GM20431 (cell line): ENCODE results near the gene NCSTN.
"Not testable (repeated sequence)": the region's sequence is repeated elsewhere in the genome, so short reads cannot be mapped to it uniquely, and the experiment has no call there.

Experiments used
- in situ Hi-C: fragments of 300-500 bp; cut with MseI, MboI; formaldehyde crosslinking; loops from one replicate; pipeline ENCODE4 v1.15.0; 2020; ENCODE audit warnings: low sequenced_read_pairs; ENCODE audit not compliant: unreplicated experiment

The NCSTN gene

DNA sequence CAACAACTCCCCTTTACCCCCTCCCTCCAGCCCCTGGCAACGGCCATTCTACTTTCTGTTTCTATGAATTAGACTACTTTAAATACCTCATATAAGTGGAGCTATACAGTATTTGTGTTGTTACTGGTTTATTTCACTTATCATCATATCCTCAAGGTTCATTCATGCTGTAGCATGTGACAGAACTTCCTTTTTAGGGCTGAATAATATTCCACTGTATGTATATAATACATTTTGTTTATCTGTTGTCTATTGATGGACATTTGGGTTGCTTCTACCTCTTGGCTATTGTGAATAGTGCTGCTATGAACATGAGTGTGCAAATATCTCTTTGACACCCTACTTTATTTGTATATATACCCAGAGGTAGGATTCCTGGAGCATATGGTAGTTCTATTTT lies 25.9 kb downstream of the NCSTN start:
- in situ Hi-C loops: no loop called here

DNA sequence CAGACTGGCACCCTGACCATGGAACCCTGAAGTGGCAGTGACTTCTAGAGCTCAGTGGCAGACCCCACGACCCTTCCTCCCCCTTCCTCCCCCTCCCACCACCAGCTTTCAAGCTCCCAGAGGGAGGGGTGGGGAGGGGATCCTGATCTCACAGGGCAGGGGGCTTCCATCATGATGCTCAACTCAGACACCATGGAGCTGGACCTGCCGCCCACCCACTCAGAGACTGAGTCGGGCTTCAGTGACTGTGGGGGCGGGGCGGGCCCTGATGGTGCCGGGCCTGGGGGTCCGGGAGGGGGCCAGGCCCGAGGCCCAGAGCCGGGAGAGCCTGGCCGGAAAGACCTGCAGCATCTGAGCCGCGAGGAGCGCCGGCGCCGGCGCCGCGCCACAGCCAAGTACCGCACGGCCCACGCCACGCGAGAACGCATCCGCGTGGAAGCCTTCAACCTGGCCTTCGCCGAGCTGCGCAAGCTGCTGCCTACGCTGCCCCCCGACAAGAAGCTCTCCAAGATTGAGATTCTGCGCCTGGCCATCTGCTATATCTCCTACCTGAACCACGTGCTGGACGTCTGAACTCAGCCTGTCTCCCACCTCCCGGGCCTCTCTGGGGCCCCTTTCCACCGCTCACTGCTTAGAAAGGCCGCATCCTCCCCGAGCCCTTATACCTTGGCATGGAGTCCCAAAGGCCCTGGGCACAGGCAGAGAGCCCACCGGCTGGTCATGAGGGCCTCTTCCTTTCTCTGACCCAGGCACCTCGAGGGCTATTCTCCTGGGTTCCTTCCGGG lies 27.6 kb downstream of the NCSTN start:
- in situ Hi-C loops: no loop called here

DNA sequence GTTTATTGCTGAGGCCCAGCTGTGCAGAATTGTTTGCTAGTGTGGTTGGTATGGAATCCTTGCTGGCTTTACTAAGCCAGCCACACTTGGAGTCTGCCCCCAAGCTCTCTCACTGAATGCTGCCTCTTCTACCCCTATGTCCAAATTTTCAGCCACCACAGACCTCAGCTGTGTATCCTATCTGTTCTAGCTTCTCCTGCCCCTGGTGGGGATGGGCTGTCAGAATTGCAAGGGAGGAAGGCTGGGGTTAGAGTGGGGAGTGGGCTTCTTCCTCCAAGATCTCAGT lies 28.1 kb downstream of the NCSTN start:
- in situ Hi-C loops: no loop called here

DNA sequence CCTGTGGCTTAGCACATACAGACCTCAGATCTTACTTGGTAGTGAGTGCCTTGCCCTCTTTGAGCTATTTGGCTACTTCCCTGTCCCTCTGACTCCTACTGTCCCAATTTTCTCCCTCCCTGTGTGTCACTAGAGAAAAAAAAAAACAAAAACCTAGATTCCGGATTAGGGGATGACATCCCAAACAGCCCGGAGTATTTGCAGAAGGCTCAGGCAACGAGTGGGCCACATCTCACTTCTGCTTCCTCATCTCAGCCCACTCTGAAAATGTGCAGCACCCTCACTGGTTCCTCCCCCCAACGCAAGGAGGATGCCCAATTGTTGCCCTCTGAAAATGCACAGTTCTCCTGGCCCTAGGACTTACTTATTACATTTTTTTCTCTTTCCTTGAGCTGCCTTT lies 28.6 kb downstream of the NCSTN start:
- in situ Hi-C loops: no loop called here

DNA sequence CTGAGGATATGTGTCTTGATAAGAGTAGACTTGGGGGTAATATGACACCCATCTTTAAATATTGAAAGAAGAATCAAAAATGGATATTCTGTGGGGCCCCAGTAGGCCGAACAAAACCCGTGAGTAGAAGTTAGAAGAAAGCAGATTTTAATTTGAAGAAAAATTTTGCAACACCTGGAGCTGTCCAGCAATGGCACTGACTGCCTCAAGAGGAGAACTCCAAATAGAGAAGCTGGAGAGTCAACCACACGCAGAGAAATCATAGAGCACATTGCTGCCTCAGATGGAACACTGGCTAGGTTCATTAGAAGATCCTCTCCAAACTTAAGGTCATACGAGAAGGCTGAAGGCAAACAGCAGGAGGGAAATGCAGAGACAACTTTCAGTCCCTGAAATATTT lies 30.5 kb downstream of the NCSTN start:
- in situ Hi-C loops: no loop called here

DNA sequence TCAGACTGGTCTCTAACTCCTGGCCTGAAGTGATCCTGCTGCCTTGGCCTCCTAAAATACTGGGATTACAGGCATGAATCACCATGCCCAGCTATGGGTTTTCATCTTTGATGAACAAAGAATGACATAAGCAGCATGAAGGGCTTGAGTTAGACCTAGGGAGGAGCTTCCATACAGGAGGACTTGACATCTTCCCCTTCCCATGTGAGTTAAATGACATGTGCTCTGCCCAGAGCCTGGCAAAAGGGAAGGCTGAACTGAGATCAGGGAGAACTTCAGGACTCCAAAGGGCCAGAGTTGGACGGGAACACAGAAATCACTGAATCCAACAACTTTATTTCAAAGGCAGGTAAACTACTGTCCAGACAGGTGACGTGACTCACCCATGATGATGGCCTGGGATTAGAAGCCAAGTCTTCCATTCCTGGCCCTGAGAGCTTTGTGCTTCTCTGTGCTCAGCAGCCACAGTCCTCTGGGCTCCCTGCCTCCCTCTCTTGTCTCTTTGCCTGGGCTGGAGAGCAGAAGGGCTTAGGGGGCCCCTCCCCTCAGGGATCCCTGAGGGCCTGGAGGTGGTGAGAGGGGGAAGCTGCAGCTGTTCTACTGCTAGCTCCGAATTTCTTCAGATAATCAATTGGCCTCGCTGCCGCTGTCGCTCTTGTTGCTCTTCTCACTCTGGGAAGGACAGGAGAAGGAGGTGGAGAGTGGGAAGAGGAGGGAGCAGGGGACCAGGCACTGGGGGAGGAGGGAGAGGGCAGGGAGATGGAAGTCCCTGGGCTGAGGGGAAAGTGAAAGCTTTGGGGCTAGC lies 31.3 kb downstream of the NCSTN start:
- in situ Hi-C loops: no loop called here

DNA sequence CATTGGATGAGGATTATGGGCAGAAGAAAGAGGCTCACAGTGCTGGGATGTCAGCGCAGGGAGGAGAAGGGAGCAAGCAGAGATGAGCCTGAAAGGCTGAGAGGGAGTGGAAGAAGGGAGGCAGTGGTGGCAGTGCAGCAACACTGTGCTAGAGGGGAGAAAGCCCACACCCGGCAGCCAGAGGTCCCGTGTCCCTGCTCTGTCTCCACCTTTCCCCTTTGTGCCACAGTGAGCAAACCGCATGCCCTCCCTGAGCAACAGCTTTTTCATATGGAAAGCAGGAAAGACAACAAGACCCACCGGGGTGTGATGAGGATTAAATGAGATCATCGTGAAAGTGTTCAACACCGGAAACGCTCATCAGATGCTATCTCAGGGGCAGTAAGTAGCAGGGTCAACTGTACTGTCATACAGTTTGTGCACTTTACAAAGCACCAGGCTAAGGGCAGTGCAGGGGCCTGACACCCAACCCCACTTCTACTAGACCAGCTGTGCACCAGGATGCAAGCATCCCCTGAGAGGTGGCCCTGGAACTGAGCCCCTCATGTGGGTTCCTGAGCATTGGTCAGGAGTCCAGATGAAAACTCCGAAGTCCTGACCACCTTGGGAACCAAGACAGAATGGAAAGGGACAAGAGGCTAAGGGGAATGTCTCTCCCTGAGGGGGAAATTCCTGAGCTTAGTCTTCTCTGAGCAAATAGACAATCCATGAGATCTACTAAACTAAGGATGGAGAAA lies 32.8 kb downstream of the NCSTN start:
- in situ Hi-C loops: no loop called here

DNA sequence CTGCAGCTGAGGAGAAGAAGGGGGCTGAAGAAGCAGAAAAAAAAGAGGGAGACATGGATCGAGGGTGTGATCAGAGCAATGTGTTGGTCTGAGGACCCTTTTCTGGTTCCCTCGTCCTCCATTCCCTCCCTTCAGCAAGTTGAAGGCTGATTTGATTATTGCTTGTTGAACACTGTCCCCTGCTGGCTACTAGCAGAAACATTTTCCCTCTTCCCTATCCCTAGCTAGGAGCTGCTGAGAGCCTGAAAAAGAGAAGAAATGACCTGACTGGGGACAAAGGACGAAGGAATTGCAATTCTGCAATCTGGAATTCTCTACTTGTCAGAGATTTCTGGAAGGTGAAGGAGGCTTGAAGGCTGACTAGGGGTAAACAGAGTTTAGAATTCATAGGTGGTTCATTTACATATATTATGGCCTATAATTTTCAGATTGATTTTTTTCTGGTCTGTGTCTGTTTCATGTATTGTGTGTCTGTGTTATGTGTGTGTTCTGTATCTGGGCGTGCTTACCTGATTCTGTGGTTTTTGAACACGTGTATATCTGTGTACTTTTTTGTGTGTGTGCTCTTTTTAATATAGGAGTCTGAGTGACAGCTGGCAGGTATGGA lies 33.4 kb downstream of the NCSTN start:
- in situ Hi-C loops: no loop called here

DNA sequence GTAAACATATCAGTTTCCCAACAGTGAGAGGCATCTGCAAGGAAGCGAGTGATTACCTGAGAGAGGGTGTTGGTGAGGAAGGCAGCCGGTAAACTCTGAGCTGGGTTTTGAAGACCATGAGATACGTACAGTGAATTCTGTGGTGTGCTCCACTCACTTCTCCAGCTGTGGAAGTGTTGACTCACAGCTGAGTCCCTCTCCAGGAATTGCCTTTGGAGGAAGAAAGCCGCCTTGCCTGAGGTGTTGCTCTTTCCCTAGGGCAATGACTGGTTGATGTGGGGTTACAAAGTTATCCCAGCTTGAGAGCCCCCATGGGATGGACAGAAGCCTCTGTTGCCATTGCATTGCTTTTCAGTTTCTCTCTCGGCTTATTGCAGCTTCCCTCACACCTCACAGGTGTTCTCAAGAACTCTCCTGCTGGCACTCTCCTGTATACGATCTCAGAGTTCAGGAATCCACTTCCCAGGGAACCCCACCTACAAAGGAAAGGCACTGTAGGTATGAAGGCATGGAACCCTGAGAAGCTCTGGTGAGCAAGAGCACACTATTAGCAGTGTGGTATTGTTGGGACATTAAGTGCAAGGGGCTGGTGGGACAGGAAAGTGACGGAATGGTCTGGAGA lies 34.5 kb downstream of the NCSTN start:
- in situ Hi-C loops: no loop called here

DNA sequence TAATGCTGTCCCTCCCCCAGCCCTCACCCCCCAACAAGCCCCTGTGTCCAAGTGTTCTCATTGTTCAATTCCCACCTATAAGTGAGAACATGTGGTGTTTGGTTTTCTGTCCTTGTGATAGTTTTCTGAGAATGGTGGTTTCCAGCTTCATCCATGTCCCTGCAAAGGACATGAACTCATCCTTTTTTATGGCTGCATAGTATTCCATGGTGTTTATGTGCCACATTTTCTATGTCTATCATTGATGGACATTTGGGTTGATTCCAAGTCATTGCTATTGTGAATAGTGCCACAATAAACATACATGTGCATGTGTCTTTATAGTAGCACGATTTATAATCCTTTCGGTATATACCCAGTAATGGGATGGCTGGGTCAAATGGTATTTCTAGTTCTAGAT lies 41.6 kb downstream of the NCSTN start:
- in situ Hi-C loops: not testable (repeated sequence)

DNA sequence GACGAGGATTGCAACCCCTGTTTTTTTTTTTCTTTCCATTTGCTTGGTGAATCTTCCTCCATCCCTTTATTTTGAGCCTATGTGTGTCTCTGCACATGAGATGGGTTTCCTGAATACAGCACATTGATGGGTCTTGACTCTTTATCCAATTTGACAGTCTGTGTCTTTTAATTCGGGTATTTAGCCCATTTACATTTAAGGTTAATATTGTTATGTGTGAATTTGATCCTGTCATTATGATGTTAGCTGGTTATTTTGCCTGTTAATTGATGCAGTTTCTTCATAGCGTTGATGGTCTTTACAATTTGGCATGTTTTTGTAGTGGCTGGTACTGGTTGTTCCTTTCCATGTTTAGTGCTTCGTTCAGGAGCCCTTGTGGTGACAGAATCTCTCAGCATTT lies 45.2 kb downstream of the NCSTN start:
- in situ Hi-C loops: not testable (repeated sequence)

DNA sequence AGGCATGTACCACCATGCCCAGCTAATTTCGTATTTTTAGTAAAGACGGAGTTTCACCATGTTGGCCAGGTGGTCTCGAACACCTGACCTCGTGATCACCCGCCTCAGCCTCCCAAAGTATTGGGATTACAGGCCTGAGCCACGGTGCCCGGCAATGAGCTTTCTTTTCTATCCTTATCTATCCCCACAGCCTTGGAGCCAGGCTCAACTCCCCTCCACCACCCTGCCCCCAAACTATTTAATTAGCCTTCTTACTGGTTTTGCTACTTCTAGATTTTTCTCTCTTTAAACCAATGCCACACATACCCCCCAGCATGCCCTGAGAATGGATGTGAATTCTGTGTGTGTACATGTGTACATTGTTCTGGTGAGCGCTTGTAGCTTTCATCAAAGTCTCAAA lies 51.5 kb downstream of the NCSTN start:
- in situ Hi-C loops: no loop called here

DNA sequence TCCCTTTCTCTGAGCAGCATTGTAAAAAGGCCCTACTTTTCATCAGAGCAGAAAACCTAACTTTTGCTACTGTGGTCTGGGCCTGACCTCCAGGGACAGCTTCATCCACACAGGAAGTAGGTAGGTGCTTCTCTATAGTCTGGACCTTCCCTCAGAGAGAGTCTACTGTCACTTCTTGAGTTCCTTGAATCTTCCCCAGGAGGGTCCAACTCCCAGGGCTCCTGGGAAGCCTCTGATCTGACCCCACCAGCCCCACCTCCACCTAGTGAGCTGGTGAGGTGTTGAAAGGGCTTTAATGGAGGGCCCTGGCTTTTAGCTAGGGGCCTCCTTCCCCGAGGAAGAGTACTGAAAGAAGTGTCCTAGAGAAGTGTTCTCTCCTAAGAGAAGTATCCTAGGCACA lies 54.5 kb downstream of the NCSTN start:
- in situ Hi-C loops: no loop called here

DNA sequence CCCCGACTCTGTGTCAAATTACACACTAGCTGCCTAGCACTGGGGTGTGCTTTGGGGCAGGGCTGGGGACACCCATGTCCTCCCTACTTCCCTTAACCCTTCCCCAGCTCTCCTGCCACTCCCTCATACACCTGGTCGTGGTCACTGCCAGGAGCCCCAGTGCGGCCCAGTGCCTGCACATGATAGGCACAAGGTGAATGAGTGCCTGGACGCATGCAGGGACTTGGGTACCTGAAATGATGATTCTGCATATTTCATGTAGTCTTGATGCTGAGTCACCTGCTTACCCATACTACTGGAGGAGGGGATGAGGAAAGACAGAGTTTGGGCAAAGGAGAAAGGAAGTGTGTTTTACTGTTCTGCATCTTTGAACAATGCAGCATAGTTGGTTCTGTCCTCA lies 55.6 kb downstream of the NCSTN start:
- in situ Hi-C loops: no loop called here

DNA sequence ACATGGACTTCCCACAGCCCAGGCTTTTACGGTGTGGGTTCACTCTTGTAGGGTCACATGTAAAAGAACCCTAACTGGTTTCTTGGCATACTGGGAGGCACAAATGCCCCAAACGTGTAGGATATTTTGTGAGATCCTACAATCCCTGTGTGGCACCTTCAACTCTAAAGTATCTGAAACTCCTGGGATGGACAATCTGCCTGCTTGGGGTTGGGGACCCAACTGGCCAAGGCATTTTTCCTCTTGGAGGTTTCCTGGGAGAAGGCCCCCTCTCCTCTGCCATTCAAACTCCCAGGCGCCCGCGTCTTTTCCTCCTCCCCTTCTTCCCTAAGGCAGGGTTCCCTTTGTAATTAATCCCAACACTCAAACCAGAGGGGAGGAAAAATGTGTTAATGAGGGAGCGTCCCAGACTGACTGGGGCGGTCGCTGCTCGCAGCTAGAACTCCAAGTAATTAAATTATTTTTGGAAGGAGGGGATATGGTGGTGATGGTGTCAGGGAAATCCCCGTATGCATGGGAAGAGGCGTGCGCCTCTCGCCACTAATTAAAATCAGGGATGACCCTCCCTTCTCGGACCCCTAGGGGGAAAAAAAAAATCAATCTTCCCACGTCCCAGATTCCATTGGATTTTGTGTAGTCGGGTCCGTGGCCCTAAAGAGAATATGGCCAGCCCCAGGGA lies 56.5 kb downstream of the NCSTN start:
- in situ Hi-C loops: loop anchor here (25.0 kb wide), 1 partner anchor 563 kb away; the partner anchor contains the start of gene ITLN2

DNA sequence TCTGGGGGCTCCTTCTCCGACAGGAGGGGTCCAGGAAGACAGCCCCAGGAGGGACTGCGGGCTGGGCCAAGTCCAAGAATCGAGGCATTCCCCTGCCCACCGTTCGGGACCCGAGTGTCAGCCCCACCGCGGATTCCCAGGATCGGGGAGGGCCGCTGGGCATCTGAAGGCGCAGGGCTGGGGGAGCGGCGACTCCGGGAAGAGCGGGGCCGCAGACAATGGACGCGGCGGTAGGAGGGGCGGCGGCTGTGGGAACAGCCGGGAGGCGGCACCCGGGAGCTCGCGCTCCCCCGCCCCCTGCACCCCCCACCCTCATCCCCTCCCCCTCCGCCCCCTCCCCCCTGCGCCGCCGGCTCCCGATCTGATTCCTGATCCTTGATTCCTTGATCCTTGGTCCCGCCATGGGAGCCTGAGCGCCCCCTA lies 57.1 kb downstream of the NCSTN start, which contains the start of gene VANGL2:
VANGL2 (plus strand) TSS at position 342 of the 423 bp plus-strand sequence. CDS start 15,274 bp downstream, outside the sequence.
- in situ Hi-C loops: loop anchor here (25.0 kb wide), 1 partner anchor 562 kb away; the partner anchor contains the start of gene ITLN2

DNA sequence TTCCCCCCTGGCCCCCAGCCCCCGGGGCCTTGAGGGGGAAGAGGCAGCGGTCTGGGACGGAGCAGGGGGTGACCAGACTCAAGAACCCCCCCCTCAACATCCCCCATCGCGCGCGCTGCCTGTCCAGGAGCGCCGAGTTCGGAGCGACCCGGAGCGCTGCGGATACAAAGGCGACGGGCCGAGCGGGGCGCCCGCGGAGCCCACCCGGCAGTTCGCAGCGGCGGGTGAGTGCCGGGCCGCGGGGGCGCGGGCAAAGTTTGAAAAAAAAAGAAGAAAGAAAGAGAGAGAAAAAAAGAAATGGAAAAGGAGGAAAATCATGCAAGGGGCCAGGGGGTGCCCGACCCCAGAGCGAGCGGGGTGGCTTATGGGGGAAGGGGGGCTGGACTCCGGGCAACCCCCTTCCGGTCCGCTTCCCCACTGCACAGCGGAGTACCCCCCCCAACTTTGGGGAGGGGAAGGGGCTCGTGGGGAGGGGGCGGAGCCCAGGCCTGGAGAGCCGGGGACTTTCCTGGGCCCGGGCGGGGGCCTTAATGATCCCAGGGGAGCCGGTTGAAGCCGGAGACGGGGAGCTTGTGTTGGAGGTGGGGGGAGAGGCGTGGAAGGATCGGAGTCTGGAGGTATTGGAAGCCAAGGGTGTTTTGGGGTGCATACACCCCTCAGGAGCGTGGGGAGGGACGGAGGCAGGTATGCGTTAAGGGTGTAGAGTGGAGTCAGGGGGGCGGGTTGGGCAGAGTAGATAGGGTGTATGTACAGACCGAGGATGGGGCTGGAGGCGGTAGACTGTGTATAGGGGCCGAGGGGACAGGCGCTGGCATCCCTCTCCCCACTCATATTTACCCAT lies 57.7 kb downstream of the NCSTN start:
- in situ Hi-C loops: loop anchor here (25.0 kb wide), 1 partner anchor 561 kb away; the partner anchor contains the start of gene ITLN2

DNA sequence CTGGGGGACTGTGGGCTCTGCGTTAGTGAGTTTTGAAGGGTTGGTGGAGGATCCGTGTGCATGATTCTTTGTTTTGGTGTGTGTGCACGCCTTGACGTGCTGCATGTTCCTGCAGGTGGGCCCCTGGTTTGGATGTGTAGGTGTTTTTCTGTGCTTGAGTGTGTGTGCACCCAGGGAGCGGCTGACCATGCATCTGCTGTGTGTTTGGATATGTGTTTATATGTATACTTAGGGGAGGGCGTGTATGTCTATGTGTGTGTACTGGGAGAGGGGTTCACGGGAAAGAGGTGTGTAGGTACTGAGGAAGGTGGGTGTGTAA lies 58.3 kb downstream of the NCSTN start:
- in situ Hi-C loops: loop anchor here (25.0 kb wide), 1 partner anchor 561 kb away; the partner anchor contains the start of gene ITLN2
